Muscle of leg (tissue), 11 donors: ENCODE results near the gene NDUFS4. TPM values are rescaled to one million over a fixed set of nuclear protein-coding genes. Genes with fewer than 3 reads are reported as not detected.
"Not testable (repeated sequence)": the region's sequence is repeated elsewhere in the genome, so short reads cannot be mapped to it uniquely, and the experiment has no call there.

ENCODE experiments used
- DNase-seq: peaks from one replicate; pipeline ENCODE4 v3.0.0; 2013
- H3K27ac ChIP-seq: one replicate; pipeline ENCODE4 v1.5.1; 2013; ENCODE audit warnings: mild to moderate bottlenecking, low read length, control low read depth
- H3K27me3 ChIP-seq: one replicate; pipeline ENCODE4 v1.6.1; 2013; ENCODE audit warnings: low read length; ENCODE audit not compliant: control insufficient read depth, insufficient read depth
- H3K36me3 ChIP-seq: one replicate; pipeline ENCODE4 v1.6.1; 2013; ENCODE audit warnings: low read length; ENCODE audit not compliant: control insufficient read depth, insufficient read depth
- H3K4me1 ChIP-seq: one replicate; pipeline ENCODE4 v1.6.1; 2013; ENCODE audit warnings: low read length; ENCODE audit not compliant: control insufficient read depth, insufficient read depth
- H3K4me3 ChIP-seq: one replicate; pipeline ENCODE4 v1.5.1; 2013; ENCODE audit warnings: low read length, control low read depth
- H3K9me3 ChIP-seq: replicated peaks from 2 replicates; pipeline ENCODE4 v1.6.1; 2013; ENCODE audit warnings: low read depth, low read length; ENCODE audit not compliant: control insufficient read depth
- WGBS: methylation state at CpG from one replicate; pipeline ENCODE4 v1.1.5; 2013; ENCODE audit warnings: missing lambda C conversion rate; ENCODE audit not compliant: insufficient coverage; 5-methylcytosine and 5-hydroxymethylcytosine counted together
- polyA plus RNA-seq, 8 donors: library from polyadenylated mRNA; unstranded; fragments of 120-200 nt; gene quantifications; one replicate each; pipeline versions ENCODE4 v1.2.1 to v1.2.3, GENCODE V29; 2013; ENCODE audit warnings: inconsistent platforms in 1 of 8, low replicate concordance in 1 of 8; ENCODE audit not compliant: insufficient read length in 8 of 8, insufficient read depth in 1 of 8
- total RNA-seq: library from RNA; stranded (reverse); fragments of 120-200 nt; gene quantifications from one replicate; pipeline ENCODE4 v1.2.4, GENCODE V29; 2013

NDUFS4 gene
- total and polyA plus RNA-seq, 9 donors, result 100 to 192 (median 112) TPM

- no CpG with 5 or more reads among the region's 1 CpG for WGBS
- DNase-seq, result no peak
- no peaks in the 10 kb centered on the region for H3K27me3 ChIP-seq
- H3K4me1 ChIP-seq, result no peaks in the 10 kb centered on the region
- H3K27ac ChIP-seq, result no peak overlapping the region
- H3K36me3 ChIP-seq, result no peaks in the 10 kb centered on the region
- no peak overlapping the region for H3K4me3 ChIP-seq
- H3K9me3 ChIP-seq, result no peaks in the 10 kb centered on the region
Measured at GRCh38 chr5:53594419-53594818, 34.0 kb downstream of the NDUFS4 start.

GRCh38 chr5:53597894-53598293, 37.5 kb downstream of the NDUFS4 start:
- no peaks in the 10 kb centered on the region for H3K4me1 ChIP-seq
- no peaks in the 10 kb centered on the region for H3K36me3 ChIP-seq
- H3K27ac ChIP-seq, result no peak overlapping the region
- no peaks in the 10 kb centered on the region for H3K27me3 ChIP-seq
- no peaks in the 10 kb centered on the region for H3K9me3 ChIP-seq
- no peak for DNase-seq
- no peak overlapping the region for H3K4me3 ChIP-seq
- no CpG with 5 or more reads among the region's 4 CpGs for WGBS

GRCh38 chr5:53601570-53601969, 41.1 kb downstream of the NDUFS4 start:
- no peak for DNase-seq
- Histone ChIP-seq H3K9me3 (no peaks in the 10 kb centered on the region), H3K36me3 (peaks cover 15% of the 10 kb centered on the region), H3K4me3 (no peak overlapping the region), H3K27ac (no peak overlapping the region), H3K4me1 (peaks cover 2% of the 10 kb centered on the region), H3K27me3 (no peaks in the 10 kb centered on the region)
- WGBS, result no CpG with 5 or more reads among the region's 5 CpGs

- peaks cover 15% of the 10 kb centered on the region for H3K36me3 ChIP-seq
- DNase-seq, result peak; percentile 77
- no peaks in the 10 kb centered on the region for H3K9me3 ChIP-seq
- H3K27me3 ChIP-seq, result no peaks in the 10 kb centered on the region
- H3K4me1 ChIP-seq, result peaks cover 2% of the 10 kb centered on the region
- no peak overlapping the region for H3K27ac ChIP-seq
- H3K4me3 ChIP-seq, result no peak overlapping the region
- WGBS, result 63% methylated on average over 3 of the region's 6 CpGs
Measured at GRCh38 chr5:53603009-53603687, 42.7 kb downstream of the NDUFS4 start.

- H3K9me3 ChIP-seq, result no peaks in the 10 kb centered on the region
- no peak overlapping the region for H3K27ac ChIP-seq
- H3K4me1 ChIP-seq, result peaks cover 2% of the 10 kb centered on the region
- DNase-seq, result no peak
- 73% methylated on average over 2 of the region's 2 CpGs for WGBS
- H3K4me3 ChIP-seq, result no peak overlapping the region
- H3K27me3 ChIP-seq, result no peaks in the 10 kb centered on the region
- H3K36me3 ChIP-seq, result peaks cover 15% of the 10 kb centered on the region
Measured at GRCh38 chr5:53604309-53604708, 43.9 kb downstream of the NDUFS4 start.

GRCh38 chr5:53607886-53608285, 47.4 kb downstream of the NDUFS4 start:
- WGBS, result no CpG with 5 or more reads among the region's 2 CpGs
- peaks cover 15% of the 10 kb centered on the region for H3K36me3 ChIP-seq
- DNase-seq, result no peak

GRCh38 chr5:53608897-53609296, 48.5 kb downstream of the NDUFS4 start:
- H3K4me1 ChIP-seq, H3K4me3 ChIP-seq, H3K9me3 ChIP-seq: not testable (repeated sequence)

More at GRCh38 chr5:53607886-53608285, 47.4 kb downstream of the NDUFS4 start:
- Histone ChIP-seq H3K4me3 (no peak overlapping the region), H3K4me1 (peaks cover 2% of the 10 kb centered on the region), H3K27me3 (no peaks in the 10 kb centered on the region), H3K9me3 (no peaks in the 10 kb centered on the region), H3K27ac (no peak overlapping the region)

GRCh38 chr5:53613061-53613460, 52.6 kb downstream of the NDUFS4 start:
- no peaks in the 10 kb centered on the region for H3K9me3 ChIP-seq
- no peak for DNase-seq
- no CpG with 5 or more reads among the region's 3 CpGs for WGBS
- H3K4me1 ChIP-seq, result no peaks in the 10 kb centered on the region
- no peaks in the 10 kb centered on the region for H3K36me3 ChIP-seq
- H3K27me3 ChIP-seq, result no peaks in the 10 kb centered on the region
- H3K4me3 ChIP-seq, result no peak overlapping the region
- H3K27ac ChIP-seq, result no peak overlapping the region

More at GRCh38 chr5:53608897-53609296, 48.5 kb downstream of the NDUFS4 start:
- H3K27ac ChIP-seq, DNase-seq, H3K27me3 ChIP-seq: not testable (repeated sequence)
- peaks cover 15% of the 10 kb centered on the region for H3K36me3 ChIP-seq
- no CpG with 5 or more reads among the region's 4 CpGs for WGBS

GRCh38 chr5:53613536-53613935, 53.1 kb downstream of the NDUFS4 start:
- H3K36me3 ChIP-seq, result no peaks in the 10 kb centered on the region
- no peaks in the 10 kb centered on the region for H3K4me1 ChIP-seq
- no peak for DNase-seq
- no peaks in the 10 kb centered on the region for H3K27me3 ChIP-seq
- no peaks in the 10 kb centered on the region for H3K9me3 ChIP-seq
- H3K27ac ChIP-seq, result no peak overlapping the region
- H3K4me3 ChIP-seq, result no peak overlapping the region

GRCh38 chr5:53614376-53614885, 54.0 kb downstream of the NDUFS4 start:
- WGBS, result no CpG with 5 or more reads among the region's 2 CpGs
- Histone ChIP-seq H3K4me1 (no peaks in the 10 kb centered on the region), H3K4me3 (no peak overlapping the region), H3K27ac (no peak overlapping the region), H3K27me3 (no peaks in the 10 kb centered on the region), H3K36me3 (no peaks in the 10 kb centered on the region), H3K9me3 (no peaks in the 10 kb centered on the region)
- no peak for DNase-seq
